DMS53 treated with DMSO at 0.1 percent for 48 hours (cell line): Measurements from ENCODE around the gene XBP1.
"Not testable (repeated sequence)": the region's sequence is repeated elsewhere in the genome, so short reads cannot be mapped to it uniquely, and the experiment has no call there.

ENCODE experiments used
- DNase-seq: peaks from one replicate; lab custom pipeline; 2025; ENCODE audit not compliant: unreplicated experiment; lab: John Stamatoyannopoulos, UW

The XBP1 gene

DNA sequence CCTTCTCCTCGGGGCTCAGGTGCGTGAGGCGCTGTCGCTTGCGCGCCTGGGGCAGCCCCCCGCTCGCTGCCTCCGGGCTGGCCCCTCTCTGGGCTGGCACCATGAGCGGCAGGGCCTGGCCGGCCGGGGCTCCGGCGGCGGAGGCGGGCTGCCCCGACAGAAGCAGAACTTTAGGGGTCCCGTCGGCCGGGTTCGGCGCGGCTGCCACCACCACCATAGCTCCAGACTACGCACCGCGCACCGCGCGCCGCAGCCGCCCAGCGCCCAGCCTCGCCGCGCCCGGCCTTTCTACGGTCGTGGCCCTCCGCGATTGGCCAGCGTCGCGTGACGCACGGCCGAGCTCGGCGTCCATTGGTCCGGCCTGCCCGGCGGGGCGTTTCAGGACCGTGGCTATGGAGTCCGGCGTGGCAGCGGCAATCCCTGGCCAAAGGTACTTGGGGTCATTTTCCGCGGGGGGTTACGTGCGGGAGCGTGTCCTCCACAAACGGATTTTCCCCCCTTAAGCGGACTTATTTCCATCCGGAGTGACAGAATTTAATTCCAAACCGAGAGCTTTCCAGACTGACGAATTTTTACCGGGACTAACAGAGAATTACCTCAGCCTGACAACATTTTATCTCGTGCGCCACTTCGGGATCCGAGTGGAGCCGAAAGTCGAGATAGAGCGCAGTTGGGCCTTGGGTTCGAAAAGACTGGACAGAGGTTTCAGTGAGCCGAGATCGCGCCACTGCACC lies at the start of gene XBP1:
Gene XBP1 (minus strand): TSS at position 262 of the 734 bp plus-strand sequence.
- DNase-seq: peak; percentile 62

DNA sequence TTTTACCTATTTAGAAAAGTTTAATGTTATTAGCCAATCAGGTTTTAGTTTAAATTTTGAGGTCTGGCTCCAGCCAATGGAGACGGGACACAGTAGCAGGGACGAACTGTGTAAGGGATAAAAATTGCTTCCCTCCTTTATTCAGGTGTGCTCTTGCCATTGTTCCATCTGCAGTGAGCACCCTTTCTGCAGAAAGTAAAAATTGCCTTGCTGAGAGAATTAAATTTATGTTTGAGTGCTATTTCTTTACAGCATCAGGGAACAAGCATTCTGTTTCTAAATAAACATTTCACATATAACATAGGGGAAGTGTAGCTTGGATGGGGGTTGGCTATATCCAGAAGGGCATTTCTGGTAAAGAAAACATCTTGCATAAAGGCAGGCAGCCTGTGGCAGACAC lies 46.6 kb upstream of the XBP1 start:
- DNase-seq: no peak

DNA sequence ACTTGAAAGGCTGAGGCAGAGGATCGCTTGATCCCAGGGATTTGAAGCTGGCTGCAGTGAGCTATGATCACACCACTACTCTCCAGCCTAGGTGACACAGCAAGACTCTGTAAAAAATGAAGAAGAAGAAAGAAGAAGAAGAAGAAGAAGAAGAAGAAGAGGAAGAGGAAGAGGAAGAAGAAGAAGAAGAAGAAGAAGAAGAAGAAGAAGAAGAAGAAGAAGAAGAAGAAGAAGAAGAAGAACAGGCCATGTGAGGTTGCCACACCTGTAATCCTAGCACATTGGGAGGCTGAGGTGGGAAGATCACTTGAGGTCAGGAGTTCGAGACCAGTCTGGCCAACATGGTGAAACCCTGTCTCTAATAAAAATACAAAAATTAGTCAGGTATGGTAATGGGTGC lies 43.9 kb upstream of the XBP1 start:
- not testable (repeated sequence) for DNase-seq

DNA sequence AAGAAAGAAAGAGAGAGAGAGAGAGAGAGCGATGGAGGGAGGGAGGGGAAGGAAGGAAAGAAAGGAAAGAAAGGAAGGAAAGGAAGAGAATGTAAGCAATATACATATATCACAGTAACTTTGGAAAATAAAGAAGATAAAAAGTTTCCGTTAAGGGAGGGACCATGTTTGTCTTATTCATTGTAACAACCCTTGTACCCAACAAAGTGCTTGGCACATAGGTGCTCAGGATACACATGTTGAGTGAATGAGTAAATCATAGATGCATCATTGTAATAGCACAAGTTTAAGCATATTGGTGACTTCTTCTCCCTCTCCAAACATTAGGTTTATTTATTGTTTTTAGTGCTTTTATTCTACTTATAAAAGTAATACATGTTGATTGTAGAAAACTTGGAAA lies 43.3 kb upstream of the XBP1 start:
- DNase-seq: no peak

DNA sequence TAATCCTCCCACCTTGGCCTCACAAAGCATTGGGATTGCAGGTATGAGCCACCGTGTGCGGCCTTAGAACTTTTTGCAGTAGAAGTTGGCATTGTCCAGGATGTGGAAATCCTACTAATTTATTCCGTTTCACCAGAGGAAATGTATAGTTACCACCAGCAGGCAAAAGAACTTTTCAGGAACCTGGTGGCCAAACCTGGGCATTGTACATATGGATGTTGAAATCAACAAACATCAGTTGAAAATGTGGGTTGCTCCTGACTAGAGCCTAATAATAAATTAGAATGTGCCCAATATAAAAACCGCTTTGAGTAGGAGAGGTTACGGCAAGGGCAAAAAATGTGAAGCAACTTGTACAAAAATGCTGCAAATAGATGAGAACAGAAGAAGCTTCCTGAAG lies 40.7 kb upstream of the XBP1 start:
- no peak for DNase-seq

DNA sequence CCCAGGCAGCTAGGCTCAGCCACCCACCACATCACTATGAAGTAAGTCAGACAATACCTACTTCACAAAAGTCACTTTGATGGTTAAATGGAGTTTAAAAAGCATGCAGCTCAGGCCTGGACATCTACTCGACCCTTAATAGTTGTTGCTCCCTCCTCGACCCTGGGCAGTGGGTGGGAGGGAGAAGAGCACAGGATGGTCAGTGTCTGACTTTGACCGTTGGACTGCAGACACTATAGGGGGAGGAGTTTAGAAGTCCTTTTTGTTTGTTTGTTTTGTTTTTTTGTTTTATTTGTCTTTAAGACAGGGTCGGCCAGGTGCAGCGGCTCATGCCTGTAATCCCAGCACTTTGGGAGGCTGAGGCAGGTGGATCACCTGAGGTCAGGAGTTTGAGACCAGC lies 38.6 kb upstream of the XBP1 start:
- no peak for DNase-seq

DNA sequence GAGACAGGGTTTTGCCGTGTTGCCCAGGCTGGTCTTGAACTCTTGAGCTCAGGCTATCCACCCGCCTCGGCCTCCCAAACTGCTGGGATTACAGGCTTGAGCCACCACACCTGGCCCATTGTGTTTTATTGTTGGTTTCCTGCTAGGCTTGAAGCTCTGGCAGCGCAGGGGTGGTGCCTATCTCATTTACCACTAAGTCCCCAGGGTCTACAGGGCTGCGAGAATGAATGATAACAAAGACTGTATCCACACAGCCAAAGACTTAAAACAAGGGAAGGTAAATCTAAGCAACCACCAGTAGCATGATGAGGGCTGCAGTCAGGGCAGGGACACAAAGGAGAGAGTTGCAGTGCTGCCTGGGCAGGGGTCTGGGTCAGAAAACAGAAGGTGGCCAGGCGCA lies 37.3 kb upstream of the XBP1 start:
- no peak for DNase-seq

DNA sequence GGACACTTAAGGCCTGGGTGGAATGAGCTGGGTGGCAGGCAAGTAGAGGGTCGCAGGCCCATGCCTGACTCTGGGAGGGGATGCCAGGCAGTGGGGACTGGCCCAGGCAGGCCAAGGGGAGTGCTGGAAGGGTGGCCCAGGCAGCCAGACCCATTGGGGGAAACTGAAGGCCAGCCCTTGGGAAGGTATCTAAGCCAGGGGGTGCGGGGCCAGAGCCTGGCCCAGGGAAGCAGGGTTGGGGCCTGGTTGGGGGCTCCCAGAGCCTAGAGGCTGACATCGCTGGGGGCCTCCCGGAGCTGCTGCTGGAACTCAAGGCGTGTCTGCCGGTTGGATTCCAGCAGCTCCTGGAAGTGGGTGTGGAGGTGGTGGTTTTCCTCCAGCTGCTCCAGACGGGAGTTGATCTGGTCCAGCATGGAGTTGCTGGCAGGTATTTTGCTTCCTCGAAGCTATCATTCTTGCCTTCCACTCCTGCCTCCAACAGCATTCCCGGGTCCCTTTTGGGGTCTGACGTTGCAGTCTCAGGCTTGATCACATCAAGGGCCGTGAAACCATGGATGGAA lies 35.3 kb upstream of the XBP1 start:
- DNase-seq: no peak

DNA sequence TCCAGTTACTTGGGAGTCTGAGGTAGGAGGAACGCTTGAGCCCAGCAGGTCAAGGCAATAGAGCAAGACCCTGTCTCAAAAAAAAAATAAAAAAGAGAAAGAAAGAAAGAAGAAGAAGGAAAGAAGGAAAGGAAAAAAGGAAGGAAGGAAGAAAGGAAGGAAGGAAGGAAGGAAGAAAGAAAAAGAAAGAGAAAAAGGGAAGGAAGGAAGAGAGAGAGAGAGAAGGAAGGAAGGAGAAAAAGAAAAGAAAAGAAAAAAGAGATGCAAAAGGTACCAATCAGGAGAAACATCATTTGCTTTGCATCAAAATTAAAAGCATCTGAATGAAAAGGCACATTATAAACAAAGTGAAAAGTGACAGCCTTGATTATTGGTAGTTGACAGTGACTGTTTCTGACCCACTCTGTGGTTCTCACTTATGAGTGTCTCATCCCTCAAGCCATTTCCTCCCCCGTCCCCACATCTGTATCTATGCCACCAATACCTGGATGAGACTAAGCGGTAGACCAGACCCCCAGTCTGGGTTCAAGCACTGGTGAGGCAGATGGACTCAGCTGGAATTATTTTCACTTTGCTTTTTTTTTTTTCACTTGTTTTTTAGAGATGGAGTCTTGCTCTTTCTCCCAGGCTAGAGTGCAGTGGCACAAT lies 33.0 kb upstream of the XBP1 start:
- no peak for DNase-seq

DNA sequence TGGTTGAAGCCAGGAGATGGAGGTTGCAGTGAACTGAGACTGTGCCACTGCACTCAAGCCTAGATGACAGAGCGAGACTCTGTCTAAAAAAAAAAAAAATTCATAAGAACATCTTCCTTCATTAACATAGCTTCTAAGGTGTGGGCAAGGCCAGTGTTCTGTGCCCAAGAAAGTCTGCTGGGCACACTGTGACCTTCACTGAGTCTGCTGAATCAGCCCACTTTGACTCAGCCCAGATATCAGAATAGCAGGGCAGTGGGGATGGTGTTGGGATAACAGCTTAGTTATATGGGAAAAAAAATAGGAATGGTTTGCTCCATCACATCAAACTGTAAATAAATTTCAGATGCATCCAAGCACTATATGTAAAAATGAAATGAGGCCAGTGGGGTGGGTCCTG lies 32.4 kb upstream of the XBP1 start:
- no peak for DNase-seq

DNA sequence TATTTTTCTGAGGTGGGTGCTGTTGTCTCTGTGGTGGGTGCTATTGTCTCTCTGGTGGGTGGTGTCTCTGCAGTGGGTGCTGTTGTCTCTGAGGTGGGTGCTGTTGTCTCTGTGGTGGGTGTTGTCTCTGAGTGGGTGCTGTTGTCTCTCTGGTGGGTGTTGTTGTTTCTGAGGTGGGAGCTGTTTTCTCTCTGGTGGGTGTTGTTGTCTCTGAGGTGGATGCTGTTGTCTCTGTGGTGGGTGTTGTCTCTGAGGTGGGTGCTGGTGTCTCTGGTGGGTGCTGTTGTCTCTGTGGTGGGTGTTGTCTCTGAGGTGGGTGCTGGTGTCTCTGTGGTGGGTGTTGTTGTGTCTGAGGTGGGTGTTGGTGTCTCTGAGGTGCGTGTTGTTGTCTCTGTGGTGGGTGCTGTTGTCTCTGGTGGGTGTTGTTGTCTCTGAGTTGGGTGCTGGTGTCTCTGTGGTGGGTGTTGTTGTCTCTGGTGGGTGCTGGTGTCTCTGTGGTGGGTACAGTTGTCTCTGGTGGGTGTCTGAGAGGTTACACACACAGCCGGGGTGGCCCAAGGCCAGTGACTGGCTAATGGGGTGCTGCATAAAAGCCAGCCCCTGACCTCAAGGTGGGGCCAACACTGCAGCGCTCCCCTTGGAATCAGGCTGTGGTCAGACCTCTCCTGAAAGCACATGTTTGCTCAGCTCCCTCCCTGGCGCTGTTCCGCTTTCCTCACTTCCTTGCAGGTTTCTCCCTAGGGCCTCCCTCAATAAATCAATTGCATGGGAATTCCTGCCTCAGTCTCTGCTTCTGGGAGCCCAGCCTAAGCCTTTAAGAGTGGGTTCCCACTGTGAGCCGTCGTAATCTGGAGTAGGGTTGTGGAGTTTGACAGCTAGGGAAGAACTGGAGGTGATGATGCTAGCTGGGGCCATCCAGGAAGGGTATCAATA lies 31.0 kb upstream of the XBP1 start:
- DNase-seq: no peak

DNA sequence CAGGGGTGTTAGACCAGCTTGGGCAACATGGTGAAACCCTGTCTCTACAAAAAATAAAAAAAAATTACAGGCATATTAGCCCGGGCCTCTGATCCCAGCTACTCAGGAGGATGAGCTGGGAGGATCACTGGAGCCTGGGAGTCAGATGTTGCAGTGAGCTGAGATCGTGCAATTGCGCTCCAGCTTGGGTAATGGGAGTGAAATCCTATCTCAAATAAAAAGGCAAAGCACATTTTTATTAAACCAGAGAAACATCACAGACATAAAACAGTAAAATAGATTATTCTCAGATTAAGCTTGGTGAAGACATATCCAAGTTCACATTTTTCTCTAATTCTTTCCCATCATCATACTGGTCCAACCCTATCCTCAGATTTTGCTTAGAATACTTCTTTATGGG lies 30.1 kb upstream of the XBP1 start:
- DNase-seq: no peak

DNA sequence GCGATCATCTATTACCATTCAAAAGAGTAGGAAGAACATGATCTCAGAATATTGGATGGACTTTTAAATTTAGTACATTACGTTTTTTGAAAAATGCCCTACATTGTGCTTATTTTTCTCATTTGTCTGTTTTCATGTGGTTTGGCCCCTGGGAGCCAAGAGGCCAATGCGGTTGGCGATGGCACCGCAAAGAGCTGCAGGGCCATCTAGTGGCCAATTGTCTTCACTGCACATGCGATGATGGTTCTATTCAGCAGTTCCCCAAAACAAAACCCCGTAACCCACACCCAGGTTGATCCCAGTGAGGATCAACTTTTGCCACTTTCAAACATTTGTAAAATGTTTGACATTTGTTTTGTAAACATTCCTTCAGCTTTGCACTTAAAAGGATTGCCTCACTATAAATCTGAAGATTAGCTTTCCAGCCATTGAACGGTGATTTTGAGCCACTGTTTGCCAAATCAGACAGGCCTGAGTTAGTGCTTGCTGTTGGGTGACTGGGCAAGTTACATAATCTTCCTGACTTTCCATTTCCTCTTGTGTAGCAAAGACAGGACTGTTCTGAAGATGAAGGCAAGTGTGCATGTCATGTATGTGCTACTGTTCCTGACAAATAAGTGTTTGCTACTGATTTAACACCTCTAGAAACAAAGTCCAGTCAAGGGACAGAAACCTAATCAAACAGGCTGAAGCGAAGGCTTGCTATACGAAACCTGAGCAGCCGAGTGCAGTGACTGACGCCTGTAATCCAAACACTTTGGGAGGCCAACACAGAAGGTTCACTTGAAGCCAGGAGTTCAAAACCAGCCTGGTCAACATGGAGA lies 29.2 kb upstream of the XBP1 start:
- DNase-seq: peak; percentile 14

DNA sequence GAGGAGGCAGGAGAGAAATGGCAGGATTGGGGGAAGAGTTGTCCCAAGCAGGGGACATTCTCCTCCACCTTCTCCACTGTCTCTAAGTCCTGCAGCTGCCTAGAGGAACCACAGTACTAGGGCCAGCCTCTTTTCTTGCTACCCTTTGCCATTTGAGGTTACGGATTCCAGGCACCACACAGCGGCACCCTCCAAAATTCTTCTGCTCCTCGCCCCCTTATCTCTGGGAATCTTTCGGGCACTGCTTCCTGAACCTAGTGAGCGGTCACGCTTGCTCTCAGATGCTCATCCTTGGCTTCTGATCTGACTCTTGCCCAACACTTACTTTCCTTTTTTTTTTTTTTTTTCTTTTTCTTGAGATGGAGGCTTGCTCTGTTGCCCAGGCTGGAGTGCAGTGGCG lies 26.6 kb upstream of the XBP1 start:
- no peak for DNase-seq

DNA sequence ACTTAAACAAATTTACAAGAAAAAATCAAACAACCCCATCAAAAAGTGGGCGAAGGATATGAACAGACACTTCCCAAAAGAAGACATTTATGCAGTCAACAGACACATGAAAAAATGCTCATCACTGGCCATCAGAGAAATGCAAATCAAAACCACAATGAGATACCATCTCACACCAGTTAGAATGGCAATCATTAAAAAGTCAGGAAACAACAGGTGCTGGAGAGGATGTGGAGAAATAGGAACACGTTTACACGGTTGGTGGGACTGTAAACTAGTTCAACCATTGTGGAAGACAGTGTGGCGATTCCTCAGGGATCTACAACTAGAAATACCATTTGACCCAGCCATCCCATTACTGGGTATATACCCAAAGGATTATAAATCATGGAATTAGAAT lies 26.1 kb upstream of the XBP1 start:
- DNase-seq: not testable (repeated sequence)

DNA sequence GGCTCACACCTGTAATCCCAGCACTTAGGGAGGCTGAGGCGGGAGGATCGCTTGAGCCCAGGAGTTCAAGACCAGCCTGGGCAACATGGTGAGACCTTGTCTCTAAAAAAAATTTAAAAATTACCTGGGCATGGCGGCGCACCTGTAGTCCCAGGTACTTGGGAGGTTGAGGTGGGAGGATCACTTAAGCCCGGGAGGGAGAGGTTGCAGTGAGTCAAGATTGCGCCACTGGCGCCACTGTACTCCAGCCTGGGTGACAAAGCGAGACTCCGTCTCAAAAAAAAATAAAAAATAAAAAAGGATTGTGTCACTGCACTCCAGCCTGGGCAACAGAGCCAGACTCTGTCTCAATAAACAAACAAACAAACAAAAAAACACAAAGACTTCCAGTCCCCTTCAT lies 24.1 kb upstream of the XBP1 start:
- DNase-seq: not testable (repeated sequence)

DNA sequence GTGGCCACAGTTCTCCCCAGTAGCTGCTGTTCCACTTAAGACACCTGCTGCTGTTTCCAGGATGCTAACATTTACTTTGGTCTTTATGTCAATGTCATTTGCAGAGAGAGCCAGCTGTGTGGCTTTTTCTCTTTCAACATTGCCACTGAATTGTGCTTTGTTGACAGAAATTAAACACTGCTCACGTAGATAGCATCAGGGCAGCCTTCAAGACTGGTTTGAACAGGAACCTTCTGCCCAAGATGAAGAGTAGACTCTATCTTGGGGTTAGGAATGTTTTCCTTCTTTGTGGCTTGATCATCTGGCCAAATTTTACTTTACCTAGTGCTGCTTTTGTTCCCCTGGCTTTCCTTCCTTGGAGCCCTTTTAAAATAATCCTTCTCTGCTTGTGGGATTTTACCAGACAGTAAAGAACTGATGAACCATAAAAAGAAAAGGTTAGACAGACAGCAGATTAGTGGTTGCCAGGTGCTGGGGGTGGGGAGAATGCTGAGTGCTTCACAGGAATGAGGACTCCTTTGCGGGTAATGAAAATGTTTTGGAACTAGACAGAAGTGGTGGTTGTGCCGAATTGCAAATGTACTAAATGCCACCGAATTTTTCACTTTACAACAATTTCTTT lies 22.7 kb upstream of the XBP1 start:
- DNase-seq: peak; percentile 72

DNA sequence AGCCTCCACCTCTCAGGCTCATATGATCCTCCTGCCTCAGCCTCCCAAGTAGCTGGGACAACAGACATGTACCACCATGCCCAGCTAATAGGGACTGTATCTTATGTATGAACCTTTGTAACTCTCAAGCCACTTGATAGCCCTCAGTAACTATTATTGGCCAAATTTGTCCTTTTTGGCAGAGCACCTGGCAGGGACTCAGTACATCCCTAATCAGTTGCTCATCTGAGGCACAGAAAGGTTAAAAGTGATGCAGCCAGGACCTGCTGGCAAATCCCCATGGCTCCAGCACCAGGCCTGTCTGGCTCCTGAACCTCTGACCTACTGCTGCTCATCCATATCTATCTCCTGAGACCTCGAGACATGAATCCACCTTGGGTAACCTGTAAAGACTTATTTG lies 21.1 kb upstream of the XBP1 start:
- no peak for DNase-seq

DNA sequence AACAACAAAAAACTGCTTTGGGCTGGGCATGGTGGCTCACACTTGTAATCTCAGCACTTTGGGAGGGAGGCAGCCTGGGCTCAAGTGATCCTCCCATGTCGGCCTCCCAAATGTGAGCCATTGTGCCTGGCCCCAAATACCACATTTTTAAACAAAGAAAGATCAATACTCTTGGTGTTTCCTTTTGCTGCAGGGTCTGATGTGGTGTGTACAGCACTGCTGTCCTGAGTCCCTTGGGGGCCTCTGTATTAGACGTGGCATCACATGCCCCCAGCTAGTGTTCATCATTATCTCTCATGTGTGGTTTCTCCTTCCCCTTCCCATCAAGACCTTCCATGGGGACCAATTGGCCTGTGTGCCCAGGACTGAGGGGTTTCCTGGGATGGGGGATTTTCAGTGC lies 20.5 kb upstream of the XBP1 start:
- no peak for DNase-seq
